ENCODE data around the gene KIF16B.

KIF16B gene

GRCh38 chr20:16438100-16438499, 135.1 kb downstream of the KIF16B start:
- H3K27ac ChIP-seq, result no peak overlapping the region
- no peak for TF ChIP-seq ZFX (IDR thresholded peaks at IDR 0.05; ENCODE audit: borderline replicate concordance)
- TF ChIP-seq, protein P1, sequence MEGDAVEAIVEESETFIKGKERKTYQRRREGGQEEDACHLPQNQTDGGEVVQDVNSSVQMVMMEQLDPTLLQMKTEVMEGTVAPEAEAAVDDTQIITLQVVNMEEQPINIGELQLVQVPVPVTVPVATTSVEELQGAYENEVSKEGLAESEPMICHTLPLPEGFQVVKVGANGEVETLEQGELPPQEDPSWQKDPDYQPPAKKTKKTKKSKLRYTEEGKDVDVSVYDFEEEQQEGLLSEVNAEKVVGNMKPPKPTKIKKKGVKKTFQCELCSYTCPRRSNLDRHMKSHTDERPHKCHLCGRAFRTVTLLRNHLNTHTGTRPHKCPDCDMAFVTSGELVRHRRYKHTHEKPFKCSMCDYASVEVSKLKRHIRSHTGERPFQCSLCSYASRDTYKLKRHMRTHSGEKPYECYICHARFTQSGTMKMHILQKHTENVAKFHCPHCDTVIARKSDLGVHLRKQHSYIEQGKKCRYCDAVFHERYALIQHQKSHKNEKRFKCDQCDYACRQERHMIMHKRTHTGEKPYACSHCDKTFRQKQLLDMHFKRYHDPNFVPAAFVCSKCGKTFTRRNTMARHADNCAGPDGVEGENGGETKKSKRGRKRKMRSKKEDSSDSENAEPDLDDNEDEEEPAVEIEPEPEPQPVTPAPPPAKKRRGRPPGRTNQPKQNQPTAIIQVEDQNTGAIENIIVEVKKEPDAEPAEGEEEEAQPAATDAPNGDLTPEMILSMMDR (IDR thresholded peaks at IDR 0.05), result no peak

GRCh38 chr20:16437387-16437996, 135.8 kb downstream of the KIF16B start:
- TF ChIP-seq ZFX (IDR thresholded peaks at IDR 0.05; ENCODE audit: borderline replicate concordance), result no peak
- TF ChIP-seq, protein P1 (IDR thresholded peaks at IDR 0.05), result no peak
- H3K27ac ChIP-seq, result no peak overlapping the region

DNA sequence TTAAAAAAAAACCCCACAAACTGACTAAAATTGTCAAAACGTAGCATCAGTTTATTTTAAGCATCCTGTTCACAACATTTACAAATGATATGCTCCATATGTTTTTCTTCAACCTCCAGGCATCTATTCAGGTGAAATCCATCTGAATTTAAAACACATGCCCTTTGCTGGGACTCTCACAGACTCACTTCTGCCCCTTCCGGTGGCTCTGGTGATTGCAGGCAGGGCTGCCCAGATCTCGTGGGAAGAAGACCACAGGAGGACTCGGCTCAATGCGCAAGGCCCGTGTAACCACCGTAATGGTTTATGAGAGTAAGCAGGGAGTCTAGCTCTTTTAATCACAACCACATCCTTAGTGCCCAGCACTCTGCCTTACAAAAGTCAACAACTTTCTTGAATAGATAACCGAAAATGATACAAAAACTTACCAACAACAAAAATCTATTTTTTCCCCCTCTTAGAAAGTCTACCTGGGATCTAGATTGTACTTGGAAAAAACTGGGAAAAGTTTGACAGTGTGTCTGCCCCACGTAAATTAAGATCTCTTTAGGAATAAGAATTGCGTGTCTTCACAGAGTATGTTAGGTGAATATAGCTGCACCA, 139.1 kb downstream of the KIF16B start:
- no peak overlapping the region for H3K27ac ChIP-seq
- TF ChIP-seq, protein P1 (IDR thresholded peaks at IDR 0.05), result peak; percentile 88
- no peak for TF ChIP-seq ZFX (IDR thresholded peaks at IDR 0.05; ENCODE audit: borderline replicate concordance)

- TF ChIP-seq ZFX (IDR thresholded peaks at IDR 0.05; ENCODE audit: borderline replicate concordance), result no peak
- TF ChIP-seq, protein P1 (IDR thresholded peaks at IDR 0.05), result no peak
- H3K27ac ChIP-seq, result no peak overlapping the region
These were observed 140.0 kb downstream of the KIF16B start for GRCh38 chr20:16433293-16433580.

- H3K27ac ChIP-seq, result no peak overlapping the region
- TF ChIP-seq, protein P1 (IDR thresholded peaks at IDR 0.05), result no peak
- TF ChIP-seq ZFX (IDR thresholded peaks at IDR 0.05; ENCODE audit: borderline replicate concordance), result no peak
These were observed 140.6 kb downstream of the KIF16B start for GRCh38 chr20:16432466-16433292.

DNA sequence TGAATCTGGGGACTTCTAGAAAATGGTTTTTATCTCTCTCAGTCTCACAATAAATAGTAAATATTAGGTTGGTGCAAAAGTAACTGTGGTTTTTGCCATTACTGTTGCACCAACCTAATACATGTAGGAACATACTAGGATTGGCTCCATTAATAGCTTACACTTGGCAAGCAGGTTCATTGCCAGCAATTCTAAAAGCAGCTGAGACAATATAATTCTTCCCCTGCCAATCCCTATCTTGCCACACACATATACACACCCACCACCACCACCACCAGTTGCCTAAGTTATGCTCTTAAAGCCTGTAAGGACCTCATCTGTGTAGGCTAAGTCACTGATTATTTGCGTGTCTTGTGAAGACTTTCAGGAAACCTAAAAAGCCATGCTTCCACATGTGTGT, 145.1 kb downstream of the KIF16B start:
- TF ChIP-seq ZFX (IDR thresholded peaks at IDR 0.05; ENCODE audit: borderline replicate concordance), result no peak
- TF ChIP-seq, protein P1 (IDR thresholded peaks at IDR 0.05), result no peak
- no peak overlapping the region for H3K27ac ChIP-seq

DNA sequence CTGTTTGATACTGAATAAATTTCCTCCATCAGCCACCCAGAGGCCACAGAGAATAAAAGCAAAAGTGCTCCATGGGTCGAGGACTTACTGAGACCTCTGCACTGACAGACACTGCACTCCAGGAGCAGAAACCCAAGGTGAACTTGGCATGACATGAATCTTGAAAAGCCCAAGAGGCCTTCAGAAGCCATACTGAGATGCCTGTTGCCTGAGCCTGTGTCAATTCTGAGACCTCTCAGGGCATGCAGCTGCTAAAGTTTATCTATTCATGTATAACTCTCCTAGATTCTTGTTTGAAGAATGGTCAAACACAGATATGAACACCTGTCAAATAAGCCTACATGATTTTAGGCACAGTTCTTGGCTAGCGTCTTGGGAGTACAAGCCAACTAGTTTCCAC, 145.7 kb downstream of the KIF16B start:
- H3K27ac ChIP-seq, result no peak overlapping the region
- TF ChIP-seq ZFX (IDR thresholded peaks at IDR 0.05; ENCODE audit: borderline replicate concordance), result no peak
